ENCODE results near the gene NLRP5.
"Not testable (repeated sequence)": the region's sequence is repeated elsewhere in the genome, so short reads cannot be mapped to it uniquely, and the experiment has no call there.

NLRP5 gene

DNA sequence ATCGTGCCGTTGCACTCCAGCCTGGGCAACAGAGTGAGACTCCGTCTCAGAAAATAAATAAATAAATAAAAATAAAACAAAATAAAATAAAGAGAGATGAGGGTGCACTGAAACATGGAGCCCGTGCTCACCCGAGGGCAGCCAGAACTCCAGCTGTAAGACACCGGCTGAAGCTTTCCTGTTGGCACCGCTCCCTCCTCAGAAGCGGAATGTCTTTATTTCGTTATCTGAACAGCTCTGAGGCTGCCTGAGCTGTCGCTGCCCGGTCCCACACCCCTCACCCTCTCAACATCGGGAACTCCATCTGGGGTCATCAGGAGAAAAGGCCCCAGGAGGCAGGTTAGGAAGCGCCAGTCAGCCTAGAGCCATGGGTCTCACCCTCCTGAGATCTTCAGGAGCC, 110.1 kb downstream of the NLRP5 start:
- no peaks in the 10 kb centered on the region for H3K36me3 ChIP-seq (ENCODE audit: control insufficient read depth, insufficient read depth, low read length)

GRCh38 chr19:56097306-56097705, 110.7 kb downstream of the NLRP5 start:
- Histone ChIP-seq H3K4me3 (ENCODE audit: low read depth, low read length) (no peak overlapping the region), H3K36me3 (ENCODE audit: control insufficient read depth, insufficient read depth, low read length) (no peaks in the 10 kb centered on the region), H3K79me2 (peaks cover 44% of the 10 kb centered on the region), H3K9ac (no peak overlapping the region), H3K4me2 (ENCODE audit: low read length) (no peak overlapping the region), H3K4me1 (no peaks in the 10 kb centered on the region), H3K27me3 (ENCODE audit: control insufficient read depth, insufficient read depth, low read length) (no peaks in the 10 kb centered on the region), H2AFZ (no peak overlapping the region), H3K9me3 (ENCODE audit: control insufficient read depth, low read length) (no peaks in the 10 kb centered on the region), H3K27ac (no peak overlapping the region)
- TF ChIP-seq CTCF (IDR thresholded peaks at IDR 0.05), result no peak

More for the DNA sequence above, 110.1 kb downstream of the NLRP5 start:
- Histone ChIP-seq H3K4me1 (no peaks in the 10 kb centered on the region), H3K9ac (no peak overlapping the region), H3K79me2 (peaks cover 43% of the 10 kb centered on the region), H3K27ac (no peak overlapping the region), H2AFZ (no peak overlapping the region), H3K4me3 (ENCODE audit: low read depth, low read length) (no peak overlapping the region), H3K9me3 (ENCODE audit: control insufficient read depth, low read length) (no peaks in the 10 kb centered on the region), H3K4me2 (ENCODE audit: low read length) (no peak overlapping the region), H3K27me3 (ENCODE audit: control insufficient read depth, insufficient read depth, low read length) (no peaks in the 10 kb centered on the region)
- no peak for TF ChIP-seq CTCF (IDR thresholded peaks at IDR 0.05)

DNA sequence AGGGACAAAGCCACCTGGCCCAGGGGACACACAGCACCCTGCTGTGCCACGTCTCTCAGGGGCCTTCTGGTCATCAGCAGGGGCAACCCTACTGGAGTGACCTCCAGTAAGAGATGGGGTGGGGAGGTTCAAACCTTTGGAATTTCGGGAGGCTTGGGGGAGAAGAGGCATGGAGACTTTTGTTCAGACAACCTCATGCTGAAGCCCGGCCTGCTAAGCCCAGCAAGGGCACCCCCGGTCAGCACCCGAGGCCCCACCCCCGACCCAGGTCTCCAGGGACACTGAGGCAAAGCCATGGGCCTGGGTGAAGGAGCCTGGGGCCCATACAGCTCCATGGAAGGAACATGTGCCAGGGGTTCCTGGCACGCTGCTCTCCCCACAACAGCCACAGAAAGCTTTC, 111.2 kb downstream of the NLRP5 start:
- Histone ChIP-seq H3K9me3 (ENCODE audit: control insufficient read depth, low read length) (no peaks in the 10 kb centered on the region), H3K4me1 (no peaks in the 10 kb centered on the region), H3K27me3 (ENCODE audit: control insufficient read depth, insufficient read depth, low read length) (no peaks in the 10 kb centered on the region), H3K9ac (no peak overlapping the region), H3K79me2 (peaks cover 43% of the 10 kb centered on the region), H3K36me3 (ENCODE audit: control insufficient read depth, insufficient read depth, low read length) (no peaks in the 10 kb centered on the region), H2AFZ (no peak overlapping the region), H3K27ac (no peak overlapping the region), H3K4me3 (ENCODE audit: low read depth, low read length) (no peak overlapping the region), H3K4me2 (ENCODE audit: low read length) (no peak overlapping the region)
- no peak for TF ChIP-seq CTCF (IDR thresholded peaks at IDR 0.05)

GRCh38 chr19:56098237-56098636, 111.7 kb downstream of the NLRP5 start:
- H3K27me3 ChIP-seq (ENCODE audit: control insufficient read depth, insufficient read depth, low read length); H3K9ac ChIP-seq; H3K36me3 ChIP-seq (ENCODE audit: control insufficient read depth, insufficient read depth, low read length); H3K27ac ChIP-seq; H3K9me3 ChIP-seq (ENCODE audit: control insufficient read depth, low read length); H2AFZ ChIP-seq; H3K4me2 ChIP-seq (ENCODE audit: low read length); H3K4me1 ChIP-seq; H3K4me3 ChIP-seq (ENCODE audit: low read depth, low read length): not testable (repeated sequence)
- H3K79me2 ChIP-seq, result peaks cover 38% of the 10 kb centered on the region

- no peak overlapping the region for H3K4me3 ChIP-seq (ENCODE audit: low read depth, low read length)
- H3K36me3 ChIP-seq (ENCODE audit: control insufficient read depth, insufficient read depth, low read length), result no peaks in the 10 kb centered on the region
- H3K79me2 ChIP-seq, result peaks cover 37% of the 10 kb centered on the region
- no peaks in the 10 kb centered on the region for H3K9me3 ChIP-seq (ENCODE audit: control insufficient read depth, low read length)
- TF ChIP-seq CTCF (IDR thresholded peaks at IDR 0.05), result no peak
- H3K4me2 ChIP-seq (ENCODE audit: low read length), result no peak overlapping the region
- no peak overlapping the region for H2AFZ ChIP-seq
- no peak overlapping the region for H3K27ac ChIP-seq
- no peak overlapping the region for H3K9ac ChIP-seq
- no peaks in the 10 kb centered on the region for H3K4me1 ChIP-seq
- H3K27me3 ChIP-seq (ENCODE audit: control insufficient read depth, insufficient read depth, low read length), result no peaks in the 10 kb centered on the region
Observed at GRCh38 chr19:56098731-56099568, 112.4 kb downstream of the NLRP5 start.
